ENCODE measurements around the gene TSC22D2. TPM values are rescaled to one million over a fixed set of nuclear protein-coding genes. Genes with fewer than 3 reads are reported as not detected.

TSC22D2 gene
- total RNA-seq, 3 donors from 2014 or later (not counting 1 experiment from before 2014, with no cell fraction given), result 50.1 to 66.3 (median 63.0) TPM

- no peaks in the 10 kb centered on the region for H3K27me3 Mint-ChIP-seq (ENCODE audit: low read depth in 2 of 2)
- H3K27ac ChIP-seq (ENCODE audit: low read length), result no peak overlapping the region
- H3K27me3 ChIP-seq (ENCODE audit: control insufficient read depth, insufficient read depth, low read length), result no peaks in the 10 kb centered on the region
- no peaks in the 10 kb centered on the region for H3K36me3 ChIP-seq (ENCODE audit: control insufficient read depth, insufficient read depth, low read length)
- H3K36me3 Mint-ChIP-seq, result no peaks in the 10 kb centered on the region
- H3K27ac Mint-ChIP-seq, result no peak overlapping the region
- DNase-seq (no peak), ATAC-seq (no peak)
- intact Hi-C loops (cut with micrococcal nuclease), result no loop called here
- no peaks in the 10 kb centered on the region for H3K9me3 ChIP-seq (ENCODE audit: control insufficient read depth, insufficient read depth, low read length)
- TF ChIP-seq CTCF (IDR thresholded peaks at IDR 0.05), result no peak
- no peak overlapping the region for H3K4me3 ChIP-seq (ENCODE audit: low read length)
- H3K9me3 Mint-ChIP-seq, result no peaks in the 10 kb centered on the region
- H3K4me1 Mint-ChIP-seq, result peaks cover 14 to 15% of the 10 kb centered on the region in 2 donors
- H3K4me1 ChIP-seq (ENCODE audit: control insufficient read depth, insufficient read depth, low read length), result peaks cover 4% of the 10 kb centered on the region
- H3K4me3 Mint-ChIP-seq, result no peak overlapping the region
Measured at GRCh38 chr3:150404023-150404422, 4.1 kb upstream of the TSC22D2 start.

GRCh38 chr3:150407051-150407807 lies 869 bp upstream of the TSC22D2 start:
- H3K4me3 Mint-ChIP-seq, result peak overlapping the region; percentile 92
- H3K27ac Mint-ChIP-seq, result peak overlapping the region; percentile 90 to 96
- Histone ChIP-seq H3K4me3 (ENCODE audit: low read length) (peak overlapping the region; percentile 65), H3K9me3 (ENCODE audit: control insufficient read depth, insufficient read depth, low read length) (no peaks in the 10 kb centered on the region), H3K27ac (ENCODE audit: low read length) (peak overlapping the region; percentile 99), H3K36me3 (ENCODE audit: control insufficient read depth, insufficient read depth, low read length) (no peaks in the 10 kb centered on the region), H3K27me3 (ENCODE audit: control insufficient read depth, insufficient read depth, low read length) (no peaks in the 10 kb centered on the region), H3K4me1 (ENCODE audit: control insufficient read depth, insufficient read depth, low read length) (peaks cover 16% of the 10 kb centered on the region)
- DNase-seq, result no peak
- intact Hi-C loops (cut with micrococcal nuclease), result no loop called here
- H3K27me3 Mint-ChIP-seq (ENCODE audit: low read depth in 2 of 2), result no peaks in the 10 kb centered on the region
- no peak for ATAC-seq
- H3K36me3 Mint-ChIP-seq, result no peaks in the 10 kb centered on the region
- no peaks in the 10 kb centered on the region for H3K9me3 Mint-ChIP-seq
- 48% methylated on average over 12 of the region's 12 CpGs for WGBS (ENCODE audit: insufficient coverage)
- H3K4me1 Mint-ChIP-seq, result peaks cover 35 to 36% of the 10 kb centered on the region in 2 donors
- no peak for TF ChIP-seq CTCF (IDR thresholded peaks at IDR 0.05)

GRCh38 chr3:150407808-150408220 lies 284 bp upstream of the TSC22D2 start:
- WGBS (ENCODE audit: insufficient coverage), result 0% methylated on average over 13 of the region's 13 CpGs
- Mint-ChIP-seq H3K4me3 (peak overlapping the region; percentile 92), H3K9me3 (no peaks in the 10 kb centered on the region), H3K36me3 (no peaks in the 10 kb centered on the region), H3K27ac (peak overlapping the region; percentile 90 to 96), H3K27me3 (ENCODE audit: low read depth in 2 of 2) (no peaks in the 10 kb centered on the region), H3K4me1 (peaks cover 41 to 42% of the 10 kb centered on the region in 2 donors)
- H3K36me3 ChIP-seq (ENCODE audit: control insufficient read depth, insufficient read depth, low read length), result peaks cover 1% of the 10 kb centered on the region
- peaks cover 16% of the 10 kb centered on the region for H3K4me1 ChIP-seq (ENCODE audit: control insufficient read depth, insufficient read depth, low read length)
- TF ChIP-seq CTCF (IDR thresholded peaks at IDR 0.05), result no peak
- peak overlapping the region; percentile 99 for H3K27ac ChIP-seq (ENCODE audit: low read length)
- H3K4me3 ChIP-seq (ENCODE audit: low read length), result peak overlapping the region; percentile 65
- intact Hi-C loops (cut with micrococcal nuclease), result loop anchor here (1.0 to 2.0 kb wide), 4 partner anchors 23 to 355 kb away; partner anchors contain the start of genes EIF2A, SELENOT, SERP1 and SIAH2
- H3K27me3 ChIP-seq (ENCODE audit: control insufficient read depth, insufficient read depth, low read length), result no peaks in the 10 kb centered on the region
- DNase-seq (no peak), ATAC-seq (peak in 2 of 3 donors; percentile 0 to 4)
- no peaks in the 10 kb centered on the region for H3K9me3 ChIP-seq (ENCODE audit: control insufficient read depth, insufficient read depth, low read length)

Data from natural killer cell (primary cell).